ENCODE results near the gene TFDP1.

DNA sequence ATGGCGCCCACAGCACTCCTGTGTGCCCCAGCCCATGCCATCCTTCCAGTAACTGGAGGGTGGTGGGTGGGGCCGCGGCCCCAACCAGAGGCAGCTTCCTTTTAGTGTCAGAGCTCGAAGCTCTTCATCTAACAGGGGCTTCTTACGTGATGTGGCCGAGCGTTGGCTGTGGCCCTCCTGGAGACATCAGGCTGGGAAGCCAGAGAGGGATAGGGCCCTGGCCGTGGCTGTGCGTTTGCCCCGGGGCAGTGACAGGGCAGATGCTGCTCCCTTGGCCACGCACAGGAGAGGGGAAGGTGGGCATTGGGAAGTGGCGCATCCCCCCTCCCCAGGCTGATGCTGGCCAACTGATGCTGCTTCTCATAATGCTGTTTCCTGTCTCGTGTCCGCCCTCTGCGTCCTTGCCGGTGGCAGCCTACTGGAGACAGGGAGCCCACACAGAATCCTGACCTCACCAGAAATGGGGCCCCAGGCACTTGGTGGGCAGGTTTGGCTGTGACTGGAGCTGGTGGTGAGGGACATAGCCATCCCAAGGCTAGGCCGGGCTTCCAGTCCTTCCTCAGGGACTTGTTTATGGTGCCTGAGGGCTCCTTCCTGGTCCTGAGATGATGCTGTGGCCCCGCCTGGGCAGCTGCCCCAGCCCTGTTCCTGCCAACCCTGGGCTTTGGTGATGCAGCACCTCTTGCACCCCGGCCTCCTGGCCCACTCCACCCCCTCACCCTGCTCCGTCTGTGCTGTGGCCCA, 39.1 kb downstream of the TFDP1 start:
- TF ChIP-seq, protein P1, sequence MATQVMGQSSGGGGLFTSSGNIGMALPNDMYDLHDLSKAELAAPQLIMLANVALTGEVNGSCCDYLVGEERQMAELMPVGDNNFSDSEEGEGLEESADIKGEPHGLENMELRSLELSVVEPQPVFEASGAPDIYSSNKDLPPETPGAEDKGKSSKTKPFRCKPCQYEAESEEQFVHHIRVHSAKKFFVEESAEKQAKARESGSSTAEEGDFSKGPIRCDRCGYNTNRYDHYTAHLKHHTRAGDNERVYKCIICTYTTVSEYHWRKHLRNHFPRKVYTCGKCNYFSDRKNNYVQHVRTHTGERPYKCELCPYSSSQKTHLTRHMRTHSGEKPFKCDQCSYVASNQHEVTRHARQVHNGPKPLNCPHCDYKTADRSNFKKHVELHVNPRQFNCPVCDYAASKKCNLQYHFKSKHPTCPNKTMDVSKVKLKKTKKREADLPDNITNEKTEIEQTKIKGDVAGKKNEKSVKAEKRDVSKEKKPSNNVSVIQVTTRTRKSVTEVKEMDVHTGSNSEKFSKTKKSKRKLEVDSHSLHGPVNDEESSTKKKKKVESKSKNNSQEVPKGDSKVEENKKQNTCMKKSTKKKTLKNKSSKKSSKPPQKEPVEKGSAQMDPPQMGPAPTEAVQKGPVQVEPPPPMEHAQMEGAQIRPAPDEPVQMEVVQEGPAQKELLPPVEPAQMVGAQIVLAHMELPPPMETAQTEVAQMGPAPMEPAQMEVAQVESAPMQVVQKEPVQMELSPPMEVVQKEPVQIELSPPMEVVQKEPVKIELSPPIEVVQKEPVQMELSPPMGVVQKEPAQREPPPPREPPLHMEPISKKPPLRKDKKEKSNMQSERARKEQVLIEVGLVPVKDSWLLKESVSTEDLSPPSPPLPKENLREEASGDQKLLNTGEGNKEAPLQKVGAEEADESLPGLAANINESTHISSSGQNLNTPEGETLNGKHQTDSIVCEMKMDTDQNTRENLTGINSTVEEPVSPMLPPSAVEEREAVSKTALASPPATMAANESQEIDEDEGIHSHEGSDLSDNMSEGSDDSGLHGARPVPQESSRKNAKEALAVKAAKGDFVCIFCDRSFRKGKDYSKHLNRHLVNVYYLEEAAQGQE (IDR thresholded peaks at IDR 0.05; ENCODE audit: insufficient read depth in 1 of 2, low read depth in 2 of 2, low read length in 2 of 2): no peak
- no peak for TF ChIP-seq POLR2AphosphoS5 (IDR thresholded peaks at IDR 0.05; ENCODE audit: low read depth, low read length)

Data from PFSK-1 (cell line).